ENCODE measurements around the gene ELFN2.

Gene ELFN2

GRCh38 chr22:37342065-37342464, 85.2 kb downstream of the ELFN2 start:
- no peaks in the 10 kb centered on the region for H3F3A ChIP-seq (ENCODE audit: insufficient read depth, low read length)
- H3K27me3 ChIP-seq (replicated peaks; ENCODE audit: insufficient read depth, low read length): peaks cover 74% of the 10 kb centered on the region
- no peaks in the 10 kb centered on the region for H3K79me2 ChIP-seq (ENCODE audit: low read length)
- no peaks in the 10 kb centered on the region for H3K36me3 ChIP-seq (replicated peaks; ENCODE audit: insufficient read depth, low read length)
- H3K9ac ChIP-seq (ENCODE audit: low read length): no peak overlapping the region
- no peak for DNase-seq
- no peaks in the 10 kb centered on the region for H3K4me1 ChIP-seq (ENCODE audit: low read length)
- TF ChIP-seq CTCF (IDR thresholded peaks at IDR 0.05; ENCODE audit: low read length) (no peak), EZH2 (optimal IDR thresholded peaks at IDR 0.05; ENCODE audit: low read depth, low read length) (no peak), EZH2phosphoT487 (IDR thresholded peaks at IDR 0.05; ENCODE audit: low read length) (no peak)
- H3K4me2 ChIP-seq (ENCODE audit: low read depth, low read length): no peak overlapping the region
- H3K9me3 ChIP-seq (replicated peaks; ENCODE audit: insufficient read depth, low read length): no peaks in the 10 kb centered on the region
- H3K27ac ChIP-seq (ENCODE audit: low read length): no peak overlapping the region
- no peak overlapping the region for H3K4me3 ChIP-seq (ENCODE audit: low read length)
- H2AFZ ChIP-seq (ENCODE audit: low read length): no peak overlapping the region
- no peaks in the 10 kb centered on the region for H3K9me2 ChIP-seq (replicated peaks; ENCODE audit: insufficient read depth, low read length)
- H4K20me1 ChIP-seq (ENCODE audit: insufficient read depth, low read length): no peaks in the 10 kb centered on the region

GRCh38 chr22:37340331-37341262, 86.7 kb downstream of the ELFN2 start:
- H3K9me3 ChIP-seq (replicated peaks; ENCODE audit: insufficient read depth, low read length): no peaks in the 10 kb centered on the region
- no peak for TF ChIP-seq CTCF (IDR thresholded peaks at IDR 0.05; ENCODE audit: low read length)
- no peak for TF ChIP-seq EZH2 (optimal IDR thresholded peaks at IDR 0.05; ENCODE audit: low read depth, low read length)
- no peak for TF ChIP-seq EZH2phosphoT487 (IDR thresholded peaks at IDR 0.05; ENCODE audit: low read length)
- H3K27ac ChIP-seq (ENCODE audit: low read length): no peak overlapping the region
- H3K4me3 ChIP-seq (ENCODE audit: low read length): no peak overlapping the region
- no peak overlapping the region for H3K9ac ChIP-seq (ENCODE audit: low read length)
- peaks cover 76% of the 10 kb centered on the region for H3K27me3 ChIP-seq (replicated peaks; ENCODE audit: insufficient read depth, low read length)
- no peaks in the 10 kb centered on the region for H4K20me1 ChIP-seq (ENCODE audit: insufficient read depth, low read length)
- no peaks in the 10 kb centered on the region for H3K36me3 ChIP-seq (replicated peaks; ENCODE audit: insufficient read depth, low read length)
- no peak for DNase-seq
- no peaks in the 10 kb centered on the region for H3K9me2 ChIP-seq (replicated peaks; ENCODE audit: insufficient read depth, low read length)
- no peaks in the 10 kb centered on the region for H3F3A ChIP-seq (ENCODE audit: insufficient read depth, low read length)
- H3K79me2 ChIP-seq (ENCODE audit: low read length): no peaks in the 10 kb centered on the region
- H3K4me1 ChIP-seq (ENCODE audit: low read length): no peaks in the 10 kb centered on the region
- no peak overlapping the region for H2AFZ ChIP-seq (ENCODE audit: low read length)
- H3K4me2 ChIP-seq (ENCODE audit: low read depth, low read length): no peak overlapping the region

GRCh38 chr22:37338539-37339246, 88.6 kb downstream of the ELFN2 start:
- DNase-seq: no peak

More at GRCh38 chr22:37338539-37339246, 88.6 kb downstream of the ELFN2 start:
- Histone ChIP-seq H3K4me1 (ENCODE audit: low read length) (no peaks in the 10 kb centered on the region), H3K4me3 (ENCODE audit: low read length) (no peak overlapping the region), H3K36me3 (replicated peaks; ENCODE audit: insufficient read depth, low read length) (no peaks in the 10 kb centered on the region), H3K9ac (ENCODE audit: low read length) (no peak overlapping the region), H2AFZ (ENCODE audit: low read length) (no peak overlapping the region), H3F3A (ENCODE audit: insufficient read depth, low read length) (no peaks in the 10 kb centered on the region), H3K9me2 (replicated peaks; ENCODE audit: insufficient read depth, low read length) (no peaks in the 10 kb centered on the region), H3K9me3 (replicated peaks; ENCODE audit: insufficient read depth, low read length) (no peaks in the 10 kb centered on the region), H3K27ac (ENCODE audit: low read length) (no peak overlapping the region), H3K27me3 (replicated peaks; ENCODE audit: insufficient read depth, low read length) (peaks cover 95% of the 10 kb centered on the region), H3K4me2 (ENCODE audit: low read depth, low read length) (no peak overlapping the region), H3K79me2 (ENCODE audit: low read length) (no peaks in the 10 kb centered on the region), H4K20me1 (ENCODE audit: insufficient read depth, low read length) (no peaks in the 10 kb centered on the region)
- no peak for TF ChIP-seq EZH2phosphoT487 (IDR thresholded peaks at IDR 0.05; ENCODE audit: low read length)
- no peak for TF ChIP-seq EZH2 (optimal IDR thresholded peaks at IDR 0.05; ENCODE audit: low read depth, low read length)
- no peak for TF ChIP-seq CTCF (IDR thresholded peaks at IDR 0.05; ENCODE audit: low read length)

Data from MM.1S (cell line).